Epithelial cell of esophagus (primary cell): ENCODE results near the gene CCDC88C.
"Not testable (repeated sequence)": the region's sequence is repeated elsewhere in the genome, so short reads cannot be mapped to it uniquely, and the experiment has no call there.

Experiments
- DNase-seq: peaks from one replicate; pipeline ENCODE4 v3.0.0; 2010; ENCODE audit warnings: low read depth
- H3K4me3 ChIP-seq: 2 replicates; pipeline ENCODE4 v1.5.1; 2011; ENCODE audit warnings: mild to moderate bottlenecking, low read length, control low read depth
- TF ChIP-seq, protein P1 (sequence below): IDR thresholded peaks from 2 replicates; pipeline ENCODE4 v1.5.1; 2011; ENCODE audit warnings: low read depth, mild to moderate bottlenecking, low read length, control low read depth, inconsistent platforms; ENCODE audit not compliant: insufficient read depth; ENCODE audit errors: missing control alignments

The CCDC88C gene

DNA sequence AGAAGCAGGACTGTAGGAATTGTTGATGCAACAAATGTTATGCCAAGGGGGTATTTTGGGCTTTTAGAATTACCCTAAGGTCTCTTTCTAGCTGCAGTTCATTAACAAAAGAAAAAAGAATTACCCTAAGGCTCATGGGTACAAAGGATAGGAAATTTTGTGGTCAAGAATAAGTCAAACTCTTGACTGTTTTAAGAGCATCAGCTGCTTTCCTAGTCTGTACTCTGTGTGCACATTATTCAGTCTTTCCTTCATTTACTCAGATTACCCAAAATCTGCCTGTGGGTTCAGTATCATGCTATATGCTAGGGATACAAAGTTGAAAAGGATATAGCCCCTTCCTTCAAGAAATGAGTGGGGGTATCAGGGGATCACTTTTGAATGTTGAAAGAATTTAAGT lies 36.5 kb upstream of the CCDC88C start:
- DNase-seq: no peak
- TF ChIP-seq, protein P1, sequence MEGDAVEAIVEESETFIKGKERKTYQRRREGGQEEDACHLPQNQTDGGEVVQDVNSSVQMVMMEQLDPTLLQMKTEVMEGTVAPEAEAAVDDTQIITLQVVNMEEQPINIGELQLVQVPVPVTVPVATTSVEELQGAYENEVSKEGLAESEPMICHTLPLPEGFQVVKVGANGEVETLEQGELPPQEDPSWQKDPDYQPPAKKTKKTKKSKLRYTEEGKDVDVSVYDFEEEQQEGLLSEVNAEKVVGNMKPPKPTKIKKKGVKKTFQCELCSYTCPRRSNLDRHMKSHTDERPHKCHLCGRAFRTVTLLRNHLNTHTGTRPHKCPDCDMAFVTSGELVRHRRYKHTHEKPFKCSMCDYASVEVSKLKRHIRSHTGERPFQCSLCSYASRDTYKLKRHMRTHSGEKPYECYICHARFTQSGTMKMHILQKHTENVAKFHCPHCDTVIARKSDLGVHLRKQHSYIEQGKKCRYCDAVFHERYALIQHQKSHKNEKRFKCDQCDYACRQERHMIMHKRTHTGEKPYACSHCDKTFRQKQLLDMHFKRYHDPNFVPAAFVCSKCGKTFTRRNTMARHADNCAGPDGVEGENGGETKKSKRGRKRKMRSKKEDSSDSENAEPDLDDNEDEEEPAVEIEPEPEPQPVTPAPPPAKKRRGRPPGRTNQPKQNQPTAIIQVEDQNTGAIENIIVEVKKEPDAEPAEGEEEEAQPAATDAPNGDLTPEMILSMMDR: no peak
- no peak overlapping the region for H3K4me3 ChIP-seq

DNA sequence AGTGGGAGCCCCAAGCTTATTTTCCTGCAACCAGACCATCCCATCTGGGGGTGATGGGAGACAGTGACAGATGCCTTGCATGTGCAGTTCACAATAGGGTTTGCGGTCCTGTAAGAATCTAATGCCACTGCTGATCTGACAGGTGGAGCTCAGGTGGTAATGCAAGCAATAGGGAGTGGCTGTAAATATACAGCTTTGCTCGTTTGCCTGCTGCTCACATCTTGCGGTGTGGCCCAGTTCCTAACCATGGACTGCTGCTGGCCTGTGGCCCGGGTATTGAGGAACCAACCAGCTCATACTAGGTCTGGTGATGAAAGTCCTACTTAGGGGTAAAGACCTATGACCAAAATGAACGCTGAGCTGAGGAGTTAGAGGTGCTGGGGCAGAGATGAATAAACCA lies 36.1 kb upstream of the CCDC88C start:
- H3K4me3 ChIP-seq: no peak overlapping the region
- TF ChIP-seq, protein P1: no peak
- DNase-seq: peak; percentile 2

DNA sequence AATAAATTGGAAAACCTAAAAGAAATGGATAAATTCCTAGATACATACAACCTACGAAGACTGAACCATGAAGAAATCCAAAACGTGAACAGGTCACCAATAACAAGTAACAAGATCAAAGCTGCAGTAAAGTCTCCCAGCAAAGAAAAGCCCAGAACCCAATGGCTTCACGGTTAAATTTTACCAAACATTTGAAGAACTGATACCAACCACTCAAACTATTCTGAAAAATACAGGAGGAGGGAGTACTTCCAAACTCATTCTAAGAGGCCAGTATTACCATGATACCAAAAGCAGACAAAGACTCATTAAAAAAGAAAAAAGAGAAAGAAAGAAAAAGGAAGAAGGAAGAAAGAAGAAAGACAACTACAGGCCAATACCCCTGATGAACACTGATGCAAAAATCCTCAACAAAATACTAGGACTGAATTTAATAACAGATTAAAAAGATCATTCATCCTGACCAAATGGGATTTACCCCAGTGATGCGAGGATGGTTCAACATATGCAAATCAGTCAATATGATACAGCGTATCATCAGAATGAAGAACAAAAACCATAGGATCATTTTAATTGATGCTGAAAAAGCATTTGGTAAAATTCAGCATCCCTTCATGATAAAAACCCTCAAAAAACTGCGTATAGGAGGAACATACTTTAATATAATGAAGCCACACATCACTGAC lies 26.9 kb upstream of the CCDC88C start:
- H3K4me3 ChIP-seq: no peak overlapping the region
- DNase-seq: no peak
- TF ChIP-seq, protein P1: no peak

GRCh38 chr14:91439345-91439744 lies 21.7 kb upstream of the CCDC88C start:
- DNase-seq: no peak
- no peak overlapping the region for H3K4me3 ChIP-seq
- TF ChIP-seq, protein P1: no peak

GRCh38 chr14:91438845-91439244 lies 21.2 kb upstream of the CCDC88C start:
- no peak for DNase-seq
- TF ChIP-seq, protein P1: no peak
- no peak overlapping the region for H3K4me3 ChIP-seq

DNA sequence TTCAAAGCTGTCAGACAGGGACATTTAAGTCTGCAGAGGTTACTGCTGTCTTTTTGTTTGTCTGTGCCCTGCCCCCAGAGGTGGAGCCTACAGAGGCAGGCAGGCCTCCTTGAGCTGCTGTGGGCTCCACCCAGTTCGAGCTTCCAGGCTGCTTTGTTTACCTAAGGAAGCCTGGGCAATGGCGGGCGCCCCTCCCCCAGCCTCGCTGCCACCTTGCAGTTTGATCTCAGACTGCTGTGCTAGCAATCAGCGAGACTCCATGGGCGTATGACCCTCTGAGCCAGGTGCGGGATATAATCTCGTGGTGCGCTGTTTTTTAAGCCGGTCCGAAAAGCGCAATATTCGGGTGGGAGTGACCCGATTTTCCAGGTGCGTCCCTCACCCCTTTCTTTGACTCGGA lies 18.6 kb upstream of the CCDC88C start:
- DNase-seq, H3K4me3 ChIP-seq: not testable (repeated sequence)

DNA sequence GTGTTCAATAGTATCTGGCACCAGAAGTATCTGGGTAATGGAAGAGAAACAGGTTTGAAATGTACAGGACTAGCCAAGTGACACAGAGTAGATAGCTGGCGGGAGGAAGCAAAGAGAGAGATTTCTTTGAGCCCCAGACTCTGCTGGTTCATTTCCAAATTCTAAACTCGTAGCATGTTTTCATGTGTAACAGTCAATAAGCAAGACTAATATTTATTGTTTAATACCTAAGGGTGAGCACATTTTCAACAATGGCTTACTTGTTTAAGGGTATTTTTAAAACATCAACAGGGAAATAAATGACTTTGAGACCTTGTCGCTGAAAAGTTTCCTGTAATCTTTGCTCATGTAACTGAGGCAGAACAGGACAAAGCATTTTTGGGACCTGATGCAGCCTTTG lies 11.8 kb upstream of the CCDC88C start:
- TF ChIP-seq, protein P1: no peak
- H3K4me3 ChIP-seq: no peak overlapping the region
- no peak for DNase-seq

GRCh38 chr14:91428931-91429330 lies 11.3 kb upstream of the CCDC88C start:
- H3K4me3 ChIP-seq, DNase-seq: not testable (repeated sequence)

- peak; percentile 56 for DNase-seq
- H3K4me3 ChIP-seq: not testable (repeated sequence)
Measured at GRCh38 chr14:91425531-91425944, 7.9 kb upstream of the CCDC88C start.
